Measurements from ENCODE around the gene ERC1.
"Not testable (repeated sequence)": the region's sequence is repeated elsewhere in the genome, so short reads cannot be mapped to it uniquely, and the experiment has no call there.

ERC1 gene

DNA sequence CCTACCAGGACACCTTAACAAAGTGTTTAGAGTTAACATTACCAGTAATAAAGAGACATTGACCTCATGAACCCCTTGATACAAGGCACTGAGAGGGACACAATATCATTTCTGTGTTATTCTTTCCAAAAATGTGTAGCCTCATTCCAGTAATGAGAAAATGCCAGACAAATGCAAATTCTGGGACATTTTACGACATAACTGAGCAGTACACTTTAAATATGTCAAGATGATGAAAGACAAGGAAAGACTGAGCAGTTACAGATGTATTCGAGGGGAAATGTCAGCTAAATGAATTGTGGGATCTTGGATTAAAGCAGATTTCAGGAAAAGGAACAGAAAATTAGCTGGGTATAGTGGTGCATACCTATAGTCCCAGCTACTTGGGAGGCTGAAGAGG, 255.6 kb downstream of the ERC1 start:
- DNase-seq: no peak

DNA sequence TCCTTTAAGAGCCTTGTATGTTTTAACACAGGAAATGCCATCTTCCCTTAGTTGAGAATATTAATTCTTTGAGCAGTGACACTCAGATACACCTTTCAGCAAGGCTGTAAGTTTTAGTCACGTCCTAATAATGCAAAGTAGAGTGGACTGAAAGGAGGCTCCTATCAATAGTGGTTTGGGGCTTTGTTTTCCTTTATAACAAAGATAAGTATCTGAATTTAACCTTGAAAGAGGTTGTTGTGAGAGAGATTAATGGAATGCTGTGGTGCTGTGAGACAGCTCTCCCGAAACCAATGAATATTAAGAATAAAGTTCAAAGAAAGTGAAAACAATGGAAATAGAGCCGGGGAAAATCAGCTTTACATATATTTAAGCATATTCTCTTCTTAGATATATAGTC, 259.6 kb downstream of the ERC1 start:
- no peak for DNase-seq

DNA sequence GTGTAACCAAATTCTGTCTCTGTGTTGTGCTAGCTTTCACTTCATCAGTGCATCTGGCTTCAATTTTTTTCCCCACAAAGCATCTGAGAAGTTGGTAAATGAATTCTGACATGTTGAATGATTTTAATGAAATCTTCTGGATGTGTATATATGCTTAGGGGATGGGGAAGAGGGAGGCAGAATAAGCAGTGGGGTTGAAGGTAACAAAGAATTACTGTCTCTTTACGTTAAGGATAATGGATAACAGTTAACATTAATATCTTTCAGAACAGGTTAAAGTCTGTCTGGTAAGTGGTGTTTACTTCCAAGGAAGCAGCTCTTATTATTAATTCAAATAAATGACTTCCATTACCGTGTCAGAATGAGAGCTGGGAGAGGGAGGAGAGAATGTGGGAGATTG, 261.7 kb downstream of the ERC1 start:
- DNase-seq: no peak

DNA sequence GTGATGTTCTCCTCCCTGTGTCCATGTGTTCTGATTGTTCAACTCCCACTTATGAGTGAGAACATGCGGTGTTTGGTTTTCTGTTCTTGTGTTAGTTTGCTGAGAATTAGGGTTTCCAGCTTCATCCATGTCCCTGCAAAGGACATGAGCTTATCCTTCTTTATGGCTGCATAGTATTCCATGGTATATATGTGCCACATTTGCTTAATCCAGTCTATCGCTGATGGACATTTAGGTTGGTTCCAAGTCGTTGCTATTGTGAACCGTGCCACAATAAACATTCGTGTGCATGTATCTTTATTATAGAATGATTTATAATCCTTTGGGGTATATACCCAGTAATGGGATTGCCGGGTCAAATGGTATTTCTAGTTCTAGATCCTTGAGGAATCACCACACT, 264.1 kb downstream of the ERC1 start:
- DNase-seq: not testable (repeated sequence)

DNA sequence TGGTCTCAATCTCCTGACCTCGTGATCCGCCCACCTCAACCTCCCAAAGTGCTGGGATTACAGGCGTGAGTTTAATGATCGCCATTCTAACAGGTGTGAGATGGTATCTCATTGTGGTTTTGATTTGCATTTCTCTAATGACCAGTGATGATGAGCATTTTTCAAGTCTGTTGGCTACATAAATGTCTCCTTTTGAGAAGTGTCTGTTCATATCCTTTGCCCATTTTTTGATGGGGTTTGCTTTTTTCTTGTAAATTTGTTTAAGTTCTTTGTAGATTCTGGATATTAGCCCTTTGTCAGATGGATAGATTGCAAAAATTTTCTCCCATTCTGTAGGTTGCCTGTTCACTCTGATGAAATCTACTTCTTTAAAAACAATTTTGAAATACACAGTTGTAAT, 264.8 kb downstream of the ERC1 start:
- DNase-seq: not testable (repeated sequence)

DNA sequence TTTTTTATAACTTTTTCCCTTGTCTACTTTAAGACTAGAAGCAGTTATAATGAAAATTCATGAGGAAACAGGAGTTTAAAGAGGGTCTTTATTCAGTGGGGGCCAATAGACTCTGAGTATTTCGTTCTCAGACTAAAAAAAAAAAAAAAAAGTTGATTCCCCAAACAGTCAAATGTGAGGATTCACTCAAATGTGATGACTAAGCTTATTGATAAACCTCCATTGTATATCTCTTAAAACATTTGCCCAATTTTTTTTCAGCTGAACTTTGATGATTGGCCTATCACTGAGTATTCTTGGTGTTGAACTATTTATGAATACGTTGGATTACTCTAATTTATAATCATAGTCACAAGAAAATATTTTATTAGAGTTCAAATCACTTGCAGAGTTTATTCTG, 265.3 kb downstream of the ERC1 start:
- DNase-seq: no peak

DNA sequence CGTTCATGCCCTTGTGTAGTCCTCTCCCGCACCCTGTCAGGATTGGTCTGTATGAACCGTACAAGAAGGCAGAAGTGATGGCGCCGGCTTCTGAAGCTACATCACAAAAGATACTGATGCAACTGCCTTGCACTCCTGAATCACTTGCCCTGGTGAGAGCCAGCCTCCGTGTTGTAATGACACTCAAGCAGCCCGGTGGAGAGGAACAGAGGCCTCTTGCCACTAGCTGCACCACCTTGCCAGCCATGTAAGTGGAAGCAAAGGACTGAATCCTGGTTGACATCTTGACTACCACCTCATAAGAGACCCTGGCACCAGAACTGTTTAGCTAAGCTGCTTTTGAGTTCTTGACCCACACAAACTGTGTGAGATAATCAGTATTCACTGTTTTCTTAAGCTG, 266.0 kb downstream of the ERC1 start:
- DNase-seq: no peak

DNA sequence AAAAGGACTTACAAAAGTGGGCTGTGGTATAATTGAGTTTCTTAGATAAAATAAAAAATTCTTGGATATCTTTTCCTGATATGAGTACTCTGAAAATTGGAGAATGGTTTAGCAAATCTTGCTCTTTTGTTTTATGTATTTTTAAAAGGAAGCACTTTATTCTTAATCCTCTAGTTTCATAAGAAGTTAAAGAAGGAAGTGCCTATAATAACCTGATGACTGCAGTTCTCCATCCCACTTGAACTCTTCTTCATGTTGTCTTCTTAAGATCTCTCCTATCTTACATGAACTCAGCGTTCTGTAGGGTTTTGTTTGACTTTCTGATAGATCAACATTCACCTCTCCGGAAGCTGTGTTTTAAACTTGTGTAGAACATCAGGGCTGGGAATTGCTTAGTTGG, 271.0 kb downstream of the ERC1 start:
- DNase-seq: no peak

DNA sequence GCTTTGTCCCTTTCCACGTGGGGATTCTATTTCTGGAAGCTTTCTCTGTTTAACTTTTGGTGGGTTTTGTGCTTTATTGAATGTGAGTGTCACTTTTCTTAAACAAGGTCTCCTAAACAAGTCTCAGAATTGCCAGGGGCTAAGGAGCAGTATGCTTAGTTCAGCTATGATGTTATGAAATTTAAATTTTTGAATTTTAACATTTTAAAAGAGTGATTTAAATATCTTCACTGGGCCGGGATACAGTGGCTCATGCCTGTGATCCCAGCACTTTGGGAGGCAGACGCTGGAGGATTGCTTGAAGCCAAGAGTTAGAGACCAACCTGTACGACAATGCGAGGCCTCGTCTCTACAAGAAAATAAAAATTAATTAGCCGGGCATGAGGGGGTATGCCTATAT, 276.2 kb downstream of the ERC1 start:
- DNase-seq: no peak

DNA sequence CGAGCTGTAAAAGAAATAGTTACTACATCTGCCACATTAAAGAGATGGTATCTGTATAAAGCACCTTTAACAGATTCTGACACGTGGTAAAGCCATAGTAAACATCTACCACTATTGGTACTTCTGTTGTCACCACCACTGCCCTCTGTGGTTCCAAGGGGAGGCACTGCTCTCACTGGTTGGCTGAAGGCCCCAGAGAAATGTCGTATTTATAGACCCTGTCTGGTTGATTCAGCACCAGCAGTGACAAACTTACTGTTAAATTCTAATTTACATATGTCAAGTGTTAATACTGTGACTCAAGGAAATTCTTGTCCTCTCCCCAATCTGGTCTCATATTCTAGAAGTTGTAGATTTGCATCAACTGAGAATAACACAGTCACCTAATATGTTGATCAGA, 281.1 kb downstream of the ERC1 start:
- DNase-seq: no peak

DNA sequence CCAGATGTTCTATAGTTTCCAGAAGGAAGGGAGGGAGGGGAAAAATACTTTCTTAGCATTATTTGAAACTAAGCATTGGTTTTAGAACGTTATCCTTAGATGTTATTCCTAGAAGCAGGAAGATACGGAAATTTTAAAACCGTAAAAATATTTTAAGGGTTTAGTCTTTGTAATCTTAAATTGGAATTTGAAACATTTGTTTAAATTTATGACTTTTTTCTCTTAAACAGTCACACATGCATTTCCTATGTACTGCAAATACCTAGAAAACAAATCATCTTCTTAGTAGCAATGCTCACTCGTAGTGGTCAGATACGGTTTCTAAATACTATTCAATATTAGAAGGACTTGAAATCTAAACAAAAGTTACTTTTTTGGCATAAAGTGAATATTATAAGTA, 282.0 kb downstream of the ERC1 start:
- DNase-seq: no peak

DNA sequence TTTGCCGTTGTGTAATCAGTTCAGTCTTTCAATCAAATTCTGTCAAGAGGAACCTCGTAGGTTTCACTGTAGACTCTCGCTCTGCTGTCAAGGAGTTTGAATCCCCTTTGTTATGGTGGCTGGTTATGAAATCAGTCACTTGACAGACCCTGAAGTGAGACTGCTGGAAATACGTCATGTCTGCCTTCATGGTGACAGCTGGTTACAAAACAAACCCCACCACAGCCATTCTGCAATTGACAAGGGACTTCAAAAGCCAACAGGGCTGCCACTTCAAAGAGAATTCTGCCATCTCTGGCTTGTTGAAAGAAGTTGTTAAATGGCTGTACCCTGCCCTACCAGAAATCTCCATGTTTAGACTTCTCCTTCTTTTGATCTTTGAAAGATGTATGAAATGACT, 286.9 kb downstream of the ERC1 start:
- DNase-seq: no peak

DNA sequence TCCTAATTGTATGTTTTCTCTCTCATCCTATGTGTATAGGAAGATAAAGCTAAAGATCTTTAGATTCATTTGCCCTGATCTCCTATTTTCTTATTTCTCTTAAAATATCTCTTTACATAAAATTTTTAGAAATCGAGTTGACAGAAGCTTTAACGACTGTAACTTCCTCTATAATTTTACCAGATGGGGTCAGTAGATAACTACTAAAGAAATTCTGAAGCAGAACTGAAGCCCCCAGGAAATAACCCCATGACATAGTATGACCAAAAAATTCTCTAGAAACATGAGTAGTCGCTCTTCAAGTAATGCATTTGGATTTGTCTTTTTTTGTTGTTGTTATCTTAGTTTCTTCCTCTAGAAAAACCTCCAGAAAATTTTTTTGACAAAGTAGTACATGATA, 288.0 kb downstream of the ERC1 start:
- DNase-seq: no peak

DNA sequence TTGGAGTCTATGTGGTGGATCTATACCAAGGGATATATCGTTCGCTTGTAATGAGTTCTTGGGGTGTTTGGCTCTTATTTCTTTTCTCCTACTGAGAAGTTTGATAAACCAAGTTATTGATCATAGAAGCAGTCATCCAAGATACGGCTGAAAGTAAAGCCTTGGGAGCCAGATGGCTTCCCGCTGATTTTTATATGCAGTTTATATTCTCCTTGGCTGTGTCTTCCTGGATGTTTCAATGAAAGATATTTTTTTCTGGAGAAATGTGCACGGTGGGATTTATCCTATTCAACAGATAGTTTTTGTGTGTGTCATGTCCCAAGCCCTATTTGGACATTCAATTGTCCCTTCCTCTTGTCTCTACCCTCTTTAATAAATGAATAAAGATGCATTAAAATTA, 289.0 kb downstream of the ERC1 start:
- no peak for DNase-seq

DNA sequence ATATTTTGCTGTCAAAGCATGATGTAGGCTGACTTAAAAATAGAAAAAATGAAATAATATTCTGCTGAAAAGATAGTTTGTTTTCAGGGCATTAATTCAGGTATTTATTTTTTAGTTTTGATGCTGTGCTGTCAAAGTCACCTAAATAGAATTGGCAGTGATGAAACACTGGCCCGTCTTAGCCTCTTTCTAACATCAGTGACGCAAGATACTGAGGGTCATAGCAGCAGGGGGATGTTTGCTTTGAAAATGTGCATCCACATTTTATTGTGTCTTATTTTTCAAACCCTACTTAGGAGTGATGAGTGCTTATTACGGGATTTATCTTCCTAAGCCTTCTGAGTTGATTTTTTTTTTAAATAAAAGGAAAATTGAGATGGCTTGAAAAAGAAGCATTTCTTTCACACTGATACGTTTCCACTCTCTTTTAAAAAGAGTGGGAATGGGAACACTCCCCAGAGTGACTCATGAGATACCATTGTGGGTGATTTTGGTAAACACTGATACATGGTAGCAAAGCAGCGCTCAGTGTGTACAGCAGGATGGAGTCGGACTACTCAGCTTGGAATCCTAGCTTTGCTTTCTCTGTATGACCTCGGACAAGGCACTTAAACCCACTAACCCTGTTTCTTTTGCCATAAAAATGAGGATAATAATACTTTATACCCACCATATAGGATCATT, 290.8 kb downstream of the ERC1 start:
- DNase-seq: no peak

DNA sequence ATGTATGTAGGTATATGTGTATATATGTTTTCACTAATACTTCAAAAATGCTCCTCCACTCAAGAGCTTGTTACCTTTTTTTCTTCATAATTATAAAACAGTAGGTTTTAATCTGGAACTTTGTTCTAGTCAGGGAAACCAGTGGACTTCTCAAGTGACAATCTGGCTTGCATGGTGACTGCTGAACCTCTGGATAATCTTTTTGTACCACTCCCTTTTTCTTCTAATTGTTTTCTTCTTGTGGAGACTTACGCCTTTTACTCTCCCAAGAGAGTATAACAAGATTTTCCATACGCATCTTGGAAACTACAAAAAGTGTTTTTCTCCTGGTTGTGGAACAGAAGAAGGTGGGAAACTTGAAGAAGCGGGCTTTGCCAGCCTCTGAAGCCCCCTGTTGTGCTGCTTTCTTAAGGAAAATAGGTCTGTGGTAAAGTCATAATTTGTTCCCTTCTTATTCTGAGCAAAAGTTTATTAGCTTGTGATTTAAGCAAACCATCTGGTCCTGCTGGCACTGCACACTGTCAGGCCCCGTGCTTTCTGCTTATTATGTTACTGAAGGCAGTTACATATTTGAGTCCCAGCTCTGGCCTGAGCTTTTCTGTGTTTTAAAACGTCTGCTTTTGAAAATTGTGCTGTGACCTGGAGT, 291.8 kb downstream of the ERC1 start:
- no peak for DNase-seq

DNA sequence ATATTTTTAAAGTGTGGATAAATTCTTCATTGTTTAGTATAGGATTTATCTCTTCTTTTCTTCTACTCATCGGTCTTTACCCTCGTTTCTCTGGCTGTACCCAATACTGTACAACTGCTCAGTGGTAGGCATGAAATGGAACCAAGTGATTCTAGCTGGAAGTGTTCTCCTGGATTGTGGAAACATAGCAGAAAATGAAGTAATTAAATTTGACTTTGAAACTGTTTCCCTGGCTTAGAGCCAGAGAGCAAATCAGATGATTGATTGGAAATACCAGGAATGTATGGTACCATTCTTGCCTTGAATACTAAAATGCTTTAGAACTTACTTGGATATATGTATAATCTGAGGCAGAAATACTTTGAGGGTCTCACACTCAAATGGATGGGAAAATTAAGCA, 292.3 kb downstream of the ERC1 start:
- DNase-seq: no peak

DNA sequence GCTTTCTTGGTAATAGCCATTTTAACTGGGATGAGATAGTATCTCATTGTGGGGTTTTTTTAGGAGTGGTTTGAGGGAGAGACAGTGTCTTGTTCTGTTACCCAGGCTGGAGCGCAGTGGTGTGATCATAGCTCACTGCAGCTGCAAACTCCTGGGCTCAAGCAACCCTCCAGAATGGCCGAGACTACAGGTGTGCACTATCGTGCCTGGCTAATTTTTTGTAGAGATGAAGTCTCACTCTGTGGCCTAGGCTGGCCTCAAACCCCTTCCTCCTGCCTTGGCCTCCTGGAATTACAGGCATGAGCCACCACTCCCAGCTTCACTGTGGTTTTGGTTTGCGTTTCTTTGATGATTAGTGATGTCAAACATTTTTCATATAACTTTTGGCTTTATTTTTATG, 293.6 kb downstream of the ERC1 start:
- no peak for DNase-seq

DNA sequence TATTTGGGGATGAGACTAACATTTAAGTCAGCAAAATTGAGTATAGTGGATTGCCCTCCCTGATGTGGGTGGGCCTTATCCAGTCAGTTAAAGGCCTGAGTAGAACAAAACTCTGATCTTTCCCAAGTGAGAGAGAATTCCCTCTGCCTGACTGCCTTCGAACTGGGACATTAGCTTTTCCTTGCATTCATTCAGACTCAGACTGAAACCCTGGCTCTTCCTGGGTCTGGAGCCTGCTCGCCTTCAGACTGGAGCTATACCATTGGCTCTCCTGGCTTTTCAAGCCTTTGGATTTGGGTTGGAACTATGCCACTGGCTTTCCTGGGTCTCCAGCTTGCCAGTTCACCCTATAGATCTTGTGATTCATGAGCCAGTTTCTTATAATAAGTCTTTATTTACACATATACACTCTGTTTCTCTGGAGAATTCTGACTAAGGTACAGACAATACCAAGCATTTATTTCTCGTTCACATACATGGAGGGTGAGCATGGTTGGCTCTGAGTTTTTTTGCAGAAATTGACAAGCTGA, 296.5 kb downstream of the ERC1 start:
- no peak for DNase-seq

DNA sequence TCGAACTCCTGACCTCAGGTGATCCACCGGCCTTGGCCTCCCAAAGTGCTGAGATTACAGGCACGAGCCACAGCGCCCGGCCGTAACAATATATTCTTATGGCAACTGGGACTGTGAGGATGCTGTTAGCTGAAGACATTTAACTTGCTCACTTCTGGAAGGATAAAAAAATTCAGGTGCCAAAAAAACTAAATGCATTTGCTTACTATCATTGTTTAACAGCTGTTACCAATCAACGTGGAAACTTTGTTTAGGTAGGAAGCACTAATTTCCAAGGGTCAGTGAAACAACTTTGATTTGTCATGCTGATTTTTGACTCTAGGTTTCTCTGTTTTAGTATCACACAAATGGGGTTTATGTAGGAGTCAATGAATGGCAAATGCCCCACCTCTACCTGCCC, 297.3 kb downstream of the ERC1 start:
- no peak for DNase-seq

DNA sequence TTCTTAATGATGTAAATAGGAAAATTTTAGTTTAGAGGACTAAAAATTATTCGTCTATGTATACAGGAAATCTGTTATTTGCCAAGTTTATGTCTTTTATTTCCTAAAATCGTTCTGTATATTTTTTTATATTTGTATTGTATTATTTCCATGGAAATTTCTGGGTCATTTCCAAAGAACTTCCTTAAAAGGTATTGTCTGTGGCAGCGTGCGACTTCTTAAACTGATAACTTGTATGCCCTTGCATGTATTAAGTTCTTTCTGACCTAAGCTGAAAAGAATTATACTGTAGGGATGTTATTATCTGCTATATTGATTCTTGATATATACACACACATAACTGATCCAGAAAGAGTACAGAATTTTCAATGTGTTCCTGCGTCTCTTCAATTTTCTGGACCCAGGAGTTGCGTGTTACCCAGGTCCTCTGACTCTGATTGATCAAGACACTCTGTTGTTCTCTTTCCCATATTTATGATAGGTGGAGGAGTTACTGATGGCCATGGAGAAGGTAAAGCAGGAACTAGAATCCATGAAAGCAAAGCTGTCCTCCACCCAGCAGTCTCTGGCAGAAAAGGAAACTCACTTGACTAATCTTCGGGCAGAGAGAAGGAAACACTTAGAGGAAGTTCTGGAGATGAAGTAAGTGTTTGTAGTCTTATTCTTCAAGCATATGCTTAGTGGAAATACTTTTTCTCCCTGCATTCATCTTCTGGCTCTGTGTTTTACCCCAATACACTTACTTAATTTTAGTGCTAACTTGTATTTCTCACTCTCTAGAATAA, 298.5 kb downstream of the ERC1 start:
- no peak for DNase-seq

DNA sequence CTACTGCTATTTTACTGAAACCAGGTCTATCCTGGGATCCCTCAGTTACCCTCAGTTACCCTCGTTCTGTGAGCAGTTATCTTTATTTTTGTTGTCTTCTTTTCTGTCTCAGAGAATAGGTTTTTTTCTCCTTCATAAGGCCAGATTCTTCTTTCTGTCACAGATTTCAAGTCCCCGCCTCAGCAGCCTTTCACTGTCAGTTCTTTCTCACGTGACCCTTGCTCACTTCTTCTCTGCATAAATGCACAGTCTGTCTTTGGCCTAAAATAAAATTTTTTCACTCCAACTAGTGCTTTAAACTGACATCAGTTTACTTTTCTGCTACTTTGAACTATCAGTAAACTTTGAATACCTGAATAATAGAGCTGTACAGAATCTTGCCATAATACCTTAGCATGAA, 299.7 kb downstream of the ERC1 start:
- no peak for DNase-seq

DNA sequence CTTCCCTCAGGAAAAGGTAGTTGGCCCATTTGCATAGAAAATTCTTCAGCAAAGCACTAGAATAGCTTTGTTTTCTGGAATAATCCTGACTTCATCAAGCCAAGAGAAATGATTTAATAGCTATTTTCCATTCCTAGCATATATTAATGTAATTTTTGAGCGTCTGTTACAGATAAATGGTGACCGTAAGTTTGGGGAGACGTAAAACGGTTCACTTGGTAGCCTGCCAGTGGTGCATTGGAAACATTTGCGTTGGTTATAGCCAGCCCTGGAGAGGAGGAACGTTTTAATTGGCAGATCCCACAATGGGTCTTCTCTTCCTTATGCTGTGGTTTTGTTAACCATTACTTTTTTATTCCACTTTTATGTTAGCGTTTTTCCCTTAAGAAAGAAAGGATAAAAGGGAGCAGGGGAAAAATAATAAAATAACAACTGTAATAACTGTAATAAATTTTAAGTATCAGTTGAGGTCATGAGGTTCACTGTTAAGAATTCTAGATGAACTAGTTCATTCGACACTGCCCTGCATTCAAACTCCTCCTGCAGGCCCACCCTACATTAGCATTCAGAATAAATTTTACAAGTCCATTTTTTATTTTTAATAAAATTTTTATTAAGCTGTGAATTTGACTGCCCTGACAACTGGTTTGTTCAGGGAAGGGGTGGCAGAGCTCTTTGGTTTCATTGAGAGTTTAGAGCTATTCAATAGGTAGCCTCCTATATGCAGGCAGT, 300.7 kb downstream of the ERC1 start:
- no peak for DNase-seq
